CD1c-positive myeloid dendritic cell (primary cell): Measurements from ENCODE around the gene PRODH.
"Not testable (repeated sequence)": the region's sequence is repeated elsewhere in the genome, so short reads cannot be mapped to it uniquely, and the experiment has no call there.

Source experiments
- DNase-seq: peaks from one replicate; pipeline ENCODE4 v3.0.0-alpha.2; 2016; ENCODE audit errors: extremely low spot score

Gene PRODH

DNA sequence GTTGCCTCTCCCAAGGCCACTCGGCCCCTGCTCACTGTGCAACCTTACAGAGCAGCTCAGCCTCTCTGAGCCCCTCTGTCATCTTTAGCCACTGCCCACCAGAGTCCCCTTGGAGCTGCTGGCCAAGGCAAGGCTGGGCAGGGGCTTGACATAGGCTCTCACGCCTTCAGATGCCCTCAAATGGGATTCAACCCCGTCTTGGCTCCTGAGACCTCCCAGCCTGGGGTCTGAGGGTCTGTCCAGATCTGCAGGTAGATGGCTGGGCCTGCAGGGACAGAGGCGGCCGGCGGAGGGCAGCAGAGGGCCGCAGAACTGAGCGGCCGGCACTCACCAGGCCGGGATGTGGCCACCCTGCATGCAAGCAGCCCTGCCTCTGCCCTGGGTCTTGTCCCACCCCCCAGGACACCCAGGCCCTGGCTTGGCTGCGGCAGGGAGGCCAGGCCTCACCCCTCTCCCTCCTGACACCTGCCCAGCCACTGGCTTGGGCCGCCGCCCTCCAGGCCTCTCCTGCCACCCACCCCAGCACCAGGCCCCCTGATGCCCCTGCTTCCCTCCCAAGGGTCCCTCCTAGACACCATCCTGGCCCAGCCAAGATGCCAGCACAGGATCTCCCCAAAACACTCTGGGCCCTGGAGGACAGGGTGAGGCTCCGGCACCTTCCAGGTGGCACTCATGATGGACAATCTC lies 18.4 kb upstream of the PRODH start:
- DNase-seq = peak; percentile 63

- not testable (repeated sequence) for DNase-seq
Observed at GRCh38 chr22:18953128-18953527, 17.0 kb upstream of the PRODH start.

DNA sequence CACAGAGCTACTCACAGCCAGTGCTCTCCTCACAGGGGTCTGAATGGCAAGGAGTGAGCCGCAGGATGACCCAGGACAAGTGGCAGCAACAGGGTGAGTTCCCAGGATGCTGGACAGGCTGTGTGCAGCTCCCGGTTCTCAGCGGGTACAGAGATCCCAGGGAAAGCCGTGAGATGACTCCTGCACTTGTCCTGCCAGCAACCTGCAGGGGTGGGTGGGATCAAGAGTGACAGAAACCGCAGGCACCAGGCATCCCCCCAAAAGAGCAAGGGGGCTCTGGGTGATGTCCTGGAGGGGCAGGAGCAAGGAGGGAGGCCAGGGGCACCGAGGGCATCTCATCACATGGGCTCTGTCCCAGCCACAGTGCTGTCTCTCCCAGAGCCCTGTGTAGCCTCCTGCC lies 15.9 kb upstream of the PRODH start:
- DNase-seq = no peak

GRCh38 chr22:18950141-18950540 lies 14.0 kb upstream of the PRODH start:
- no peak for DNase-seq

DNA sequence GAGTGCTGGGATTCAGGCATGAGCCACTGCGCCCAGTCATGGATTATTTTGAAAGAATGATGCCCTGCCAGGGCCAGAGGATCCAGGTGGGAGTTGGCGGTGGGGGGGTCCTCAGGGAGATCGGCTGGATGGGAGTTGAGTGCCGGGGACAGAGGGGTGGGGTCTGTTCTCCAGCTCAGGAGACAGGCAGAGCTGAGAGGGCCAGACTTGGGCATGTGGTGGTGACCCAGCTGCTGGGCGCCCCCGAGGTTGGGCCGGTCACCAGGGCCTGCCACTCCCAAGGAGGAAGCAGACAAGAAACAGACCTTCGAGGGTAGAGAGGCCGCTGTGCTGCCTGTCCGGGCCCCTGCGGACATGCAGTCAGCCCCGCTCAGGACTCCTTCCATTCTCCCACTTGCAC lies 11.8 kb upstream of the PRODH start:
- no peak for DNase-seq

DNA sequence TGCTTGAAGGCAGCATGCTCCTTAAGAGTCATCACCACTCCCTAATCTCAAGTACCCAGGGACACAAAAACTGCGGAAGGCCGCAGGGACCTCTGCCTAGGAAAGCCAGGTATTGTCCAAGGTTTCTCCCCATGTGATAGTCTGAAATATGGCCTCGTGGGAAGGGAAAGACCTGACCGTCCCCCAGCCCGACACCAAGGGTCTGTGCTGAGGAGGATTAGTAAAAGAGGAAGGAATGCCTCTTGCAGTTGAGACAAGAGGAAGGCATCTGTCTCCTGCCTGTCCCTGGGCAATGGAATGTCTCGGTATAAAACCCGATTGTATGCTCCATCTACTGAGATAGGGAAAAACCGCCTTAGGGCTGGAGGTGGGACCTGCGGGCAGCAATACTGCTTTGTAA lies 11.0 kb upstream of the PRODH start:
- DNase-seq = not testable (repeated sequence)

DNA sequence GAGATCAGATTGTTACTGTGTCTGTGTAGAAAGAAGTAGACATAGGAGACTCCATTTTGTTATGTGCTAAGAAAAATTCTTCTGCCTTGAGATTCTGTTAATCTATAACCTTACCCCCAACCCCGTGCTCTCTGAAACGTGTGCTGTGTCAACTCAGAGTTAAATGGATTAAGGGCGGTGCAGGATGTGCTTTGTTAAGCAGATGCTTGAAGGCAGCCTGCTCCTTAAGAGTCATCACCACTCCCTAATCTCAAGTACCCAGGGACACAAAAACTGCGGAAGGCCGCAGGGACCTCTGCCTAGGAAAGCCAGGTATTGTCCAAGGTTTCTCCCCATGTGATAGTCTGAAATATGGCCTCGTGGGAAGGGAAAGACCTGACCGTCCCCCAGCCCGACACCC lies 2.6 kb upstream of the PRODH start:
- DNase-seq = not testable (repeated sequence)

DNA sequence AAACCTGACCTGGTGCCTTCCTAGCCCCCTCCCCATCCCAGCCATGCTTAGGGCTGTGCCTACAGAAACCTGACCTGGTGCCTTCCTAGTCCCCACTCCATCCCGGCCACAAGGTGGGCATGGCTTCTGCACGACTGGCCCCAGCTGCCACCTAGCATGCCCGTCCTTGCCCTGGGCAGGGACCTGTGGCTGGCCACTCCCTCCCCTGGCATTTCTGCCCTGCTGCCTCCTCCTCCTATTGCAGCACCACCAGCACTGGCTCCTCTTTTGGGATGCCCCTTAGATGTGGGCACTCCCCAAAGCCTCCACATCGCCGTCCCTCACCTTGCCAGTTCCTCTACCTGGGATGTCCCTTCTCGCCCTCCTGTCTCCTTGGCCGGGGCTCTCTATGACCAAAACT lies 1.4 kb downstream of the PRODH start:
- not testable (repeated sequence) for DNase-seq

DNA sequence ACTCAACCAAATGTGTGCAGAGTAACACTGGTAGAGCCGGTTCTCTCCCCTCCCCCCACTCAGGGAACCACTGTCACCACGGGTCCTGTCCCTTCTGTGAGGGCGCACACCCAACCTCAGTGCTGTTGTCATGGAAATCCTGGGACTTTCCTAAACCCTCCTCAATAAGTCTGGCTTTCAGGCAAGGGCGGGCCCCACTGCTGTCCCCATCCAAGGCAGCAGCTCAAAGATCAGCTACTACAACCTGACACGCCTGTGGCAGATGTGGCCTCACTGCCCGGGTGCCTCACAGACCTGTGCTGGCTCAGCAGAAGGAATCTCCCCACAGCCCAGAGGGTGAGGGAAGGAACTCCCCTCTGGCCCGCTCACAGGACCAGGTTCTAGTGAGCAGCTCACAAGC lies 2.2 kb downstream of the PRODH start:
- no peak for DNase-seq

DNA sequence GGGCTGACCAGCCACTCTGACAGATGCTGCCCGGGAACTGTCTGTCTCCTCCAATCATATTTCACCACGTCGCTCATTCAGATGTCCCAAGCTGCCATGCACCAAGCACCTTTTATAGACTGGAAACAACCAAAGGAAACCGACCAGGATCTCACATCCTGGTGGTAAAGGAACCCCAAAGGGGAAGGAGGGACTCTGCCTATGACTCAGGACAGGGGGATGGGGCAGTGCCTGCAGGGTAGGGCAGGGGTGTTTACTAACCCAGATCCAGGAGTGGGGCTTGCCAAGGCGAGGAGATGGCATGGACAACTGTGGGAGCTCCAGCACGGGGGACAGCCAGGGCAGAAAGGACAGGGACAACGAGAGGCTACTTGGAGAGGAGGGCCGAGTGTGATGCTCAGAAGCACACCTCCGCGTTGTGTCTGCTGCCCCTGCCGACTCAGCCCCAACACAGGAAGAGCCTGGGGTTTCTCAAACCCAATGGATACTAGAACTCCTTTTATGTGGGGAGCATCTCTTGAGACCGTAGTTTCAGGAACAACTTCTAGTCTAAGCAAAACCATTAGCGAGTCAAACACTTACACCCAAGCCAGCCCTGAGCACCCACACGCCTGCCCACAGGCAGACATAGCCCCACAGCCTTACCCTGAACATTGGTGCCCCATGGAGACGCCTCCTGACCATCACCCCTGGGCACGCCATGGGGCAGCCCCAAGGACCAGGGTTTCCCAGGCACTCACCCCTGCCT lies 4.0 kb downstream of the PRODH start:
- DNase-seq = no peak

- DNase-seq = no peak
Observed at GRCh38 chr22:18929459-18929858, 6.6 kb downstream of the PRODH start.

- DNase-seq = no peak
Observed at GRCh38 chr22:18927573-18927972, 8.5 kb downstream of the PRODH start.

GRCh38 chr22:18927020-18927419 lies 9.1 kb downstream of the PRODH start:
- DNase-seq = no peak

GRCh38 chr22:18925368-18926064 lies 10.6 kb downstream of the PRODH start:
- DNase-seq = no peak

- not testable (repeated sequence) for DNase-seq
Observed at GRCh38 chr22:18920257-18920902, 15.7 kb downstream of the PRODH start.

- not testable (repeated sequence) for DNase-seq
Observed at GRCh38 chr22:18917818-18918217, 18.3 kb downstream of the PRODH start.

- not testable (repeated sequence) for DNase-seq
Observed at GRCh38 chr22:18915550-18915949, 20.5 kb downstream of the PRODH start.

- not testable (repeated sequence) for DNase-seq
Observed at GRCh38 chr22:18914558-18914957, 21.5 kb downstream of the PRODH start.

- DNase-seq = not testable (repeated sequence)
Observed at GRCh38 chr22:18912264-18912946, 23.7 kb downstream of the PRODH start.

DNA sequence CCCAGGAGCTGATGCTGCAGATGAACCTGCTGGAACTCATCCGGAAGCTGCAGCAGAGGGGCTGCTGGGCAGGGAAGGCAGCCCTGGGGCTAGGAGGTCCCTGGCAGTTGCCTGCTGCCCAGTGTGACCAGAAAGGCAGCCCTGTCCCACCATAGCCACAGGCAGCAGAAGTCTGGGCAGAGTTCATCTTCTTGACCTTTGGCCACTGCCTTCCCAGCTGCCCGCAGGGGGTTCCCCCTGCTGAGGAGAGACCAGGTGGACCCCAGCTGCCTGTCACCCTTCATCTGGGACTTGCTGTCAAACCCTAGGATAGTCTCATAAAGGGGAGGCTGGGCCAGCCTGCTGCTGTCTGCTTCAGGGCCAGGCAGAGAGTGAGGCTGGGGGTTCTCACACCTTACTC lies 24.6 kb downstream of the PRODH start:
- not testable (repeated sequence) for DNase-seq

DNA sequence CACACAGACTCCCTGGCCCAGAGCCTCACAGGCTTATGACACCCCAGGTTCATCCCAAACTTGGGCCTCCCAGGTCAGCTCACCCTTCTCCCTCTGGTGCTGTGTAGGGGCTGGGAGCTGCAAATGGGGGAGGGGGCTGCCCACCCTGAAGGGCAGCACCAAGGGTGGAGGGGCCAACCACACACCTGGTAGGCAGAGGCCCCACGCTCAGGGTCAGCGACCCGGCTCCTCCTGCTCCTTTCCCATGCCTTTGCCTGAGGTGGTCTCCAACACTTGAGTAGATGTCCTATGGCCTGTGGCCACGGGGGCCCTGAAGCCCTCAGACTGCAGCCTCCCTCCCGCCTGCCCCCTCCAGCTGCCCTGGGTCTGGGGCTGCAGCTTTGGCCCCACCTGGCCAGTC lies 26.5 kb downstream of the PRODH start:
- no peak for DNase-seq

- no peak for DNase-seq
Observed at GRCh38 chr22:18906896-18907295, 29.2 kb downstream of the PRODH start.
